H9 (cell line): Measurements from ENCODE around the gene CCK. TPM values are rescaled to one million over a fixed set of nuclear protein-coding genes. Genes with fewer than 3 reads are reported as not detected.

Experiments used
- DNase-seq: peaks from one replicate; pipeline ENCODE4 v3.0.0-alpha.2; 2017
- H2AFZ ChIP-seq: one replicate; pipeline ENCODE4 v1.6.1; 2013; ENCODE audit warnings: mild to moderate bottlenecking, low read length, control low read depth, moderate library complexity
- H2AK5ac ChIP-seq: 2 replicates; pipeline ENCODE4 v1.6.1; 2013; ENCODE audit warnings: low read length, control low read depth, mixed read lengths; ENCODE audit not compliant: insufficient read length
- H2BK120ac ChIP-seq: one replicate; pipeline ENCODE4 v1.6.1; 2013; ENCODE audit warnings: low read depth, mild to moderate bottlenecking, low read length, control low read depth, inconsistent platforms; ENCODE audit not compliant: poor library complexity, severe bottlenecking
- H2BK12ac ChIP-seq: 2 replicates; pipeline ENCODE4 v1.6.1; 2013; ENCODE audit warnings: low read length, control low read depth, mixed read lengths, low read depth; ENCODE audit not compliant: insufficient read length
- H2BK15ac ChIP-seq: 2 replicates; pipeline ENCODE4 v1.6.1; 2013; ENCODE audit warnings: low read depth, low read length, control low read depth
- H2BK20ac ChIP-seq: one replicate; pipeline ENCODE4 v1.6.1; 2013; ENCODE audit warnings: low read depth, mild to moderate bottlenecking, low read length, control low read depth, inconsistent platforms; ENCODE audit not compliant: poor library complexity, severe bottlenecking
- H2BK5ac ChIP-seq: 2 replicates; pipeline ENCODE4 v1.6.1; 2013; ENCODE audit warnings: low read length, control low read depth, mixed read lengths; ENCODE audit not compliant: insufficient read length
- H3K14ac ChIP-seq: 2 replicates; pipeline ENCODE4 v1.6.1; 2013; ENCODE audit warnings: low read length, control low read depth; ENCODE audit not compliant: insufficient read depth
- H3K18ac ChIP-seq: 2 replicates; pipeline ENCODE4 v1.6.1; 2013; ENCODE audit warnings: low read depth, mild to moderate bottlenecking, mixed read lengths, low read length, control low read depth; ENCODE audit not compliant: insufficient read length
- H3K23ac ChIP-seq: 2 replicates; pipeline ENCODE4 v1.6.1; 2013; ENCODE audit warnings: low read length, control low read depth, mixed read lengths, low read depth; ENCODE audit not compliant: insufficient read length
- H3K23me2 ChIP-seq: 2 replicates; pipeline ENCODE4 v1.6.1; 2013; ENCODE audit warnings: low read depth, mild to moderate bottlenecking, mixed read lengths, low read length, control low read depth; ENCODE audit not compliant: insufficient read length, poor library complexity, severe bottlenecking
- H3K27ac ChIP-seq: 2 replicates; pipeline ENCODE4 v1.5.1; 2013; ENCODE audit warnings: low read length, control low read depth, mixed read lengths, low read depth; ENCODE audit not compliant: insufficient read length
- H3K27me3 ChIP-seq: 2 replicates; pipeline ENCODE4 v1.6.1; 2013; ENCODE audit warnings: low read length, control low read depth, inconsistent platforms; ENCODE audit not compliant: insufficient read depth
- H3K4ac ChIP-seq: 2 replicates; pipeline ENCODE4 v1.6.1; 2013; ENCODE audit warnings: low read depth, mild to moderate bottlenecking, control low read depth, inconsistent platforms, low read length, moderate library complexity
- H3K4me1 ChIP-seq: 2 replicates; pipeline ENCODE4 v1.6.1; 2013; ENCODE audit warnings: low read length, control low read depth, inconsistent platforms; ENCODE audit not compliant: insufficient read depth
- H3K4me2 ChIP-seq: 2 replicates; pipeline ENCODE4 v1.6.1; 2013; ENCODE audit warnings: low read length, control low read depth, mixed read lengths; ENCODE audit not compliant: insufficient read length, insufficient read depth
- H3K56ac ChIP-seq: 2 replicates; pipeline ENCODE4 v1.6.1; 2013; ENCODE audit warnings: low read depth, mild to moderate bottlenecking, mixed read lengths, low read length, control low read depth; ENCODE audit not compliant: insufficient read length
- H3K79me1 ChIP-seq: 2 replicates; pipeline ENCODE4 v1.6.1; 2013; ENCODE audit warnings: low read depth, mild to moderate bottlenecking, moderate library complexity, low read length, control low read depth, inconsistent platforms; ENCODE audit not compliant: insufficient read depth, poor library complexity, severe bottlenecking
- H3K79me2 ChIP-seq: 2 replicates; pipeline ENCODE4 v1.6.1; 2013; ENCODE audit warnings: low read length, control low read depth, inconsistent platforms; ENCODE audit not compliant: insufficient read depth
- H3K9ac ChIP-seq: 2 replicates; pipeline ENCODE4 v1.6.1; 2013; ENCODE audit warnings: low read length, control low read depth, mixed read lengths; ENCODE audit not compliant: insufficient read length; ENCODE audit errors: extremely low read depth
- H3K9me3 ChIP-seq: one replicate; pipeline ENCODE4 v1.6.1; 2013; ENCODE audit warnings: low read depth, low read length, inconsistent platforms; ENCODE audit not compliant: control insufficient read depth
- H3T11ph ChIP-seq: one replicate; pipeline ENCODE4 v1.6.1; 2013; ENCODE audit warnings: mild to moderate bottlenecking, low read length, control low read depth, inconsistent platforms
- H4K20me1 ChIP-seq: one replicate; pipeline ENCODE4 v1.6.1; 2013; ENCODE audit not compliant: control insufficient read depth, insufficient read length, insufficient read depth
- H4K5ac ChIP-seq: 2 replicates; pipeline ENCODE4 v1.6.1; 2013; ENCODE audit warnings: low read depth, mild to moderate bottlenecking, mixed read lengths, low read length, control low read depth; ENCODE audit not compliant: insufficient read length
- H4K8ac ChIP-seq: replicated peaks from 2 replicates; pipeline ENCODE4 v1.6.1; 2013; ENCODE audit warnings: low read length, control low read depth, mixed read lengths, low read depth; ENCODE audit not compliant: insufficient read length
- H4K91ac ChIP-seq: 2 replicates; pipeline ENCODE4 v1.6.1; 2013; ENCODE audit warnings: low read depth, mild to moderate bottlenecking, moderate library complexity, mixed read lengths, low read length, control low read depth; ENCODE audit not compliant: insufficient read length
- H3K27ac Mint-ChIP-seq, 3 experiments: 2 replicates in 2 of 3; 3 replicates in 1 of 3; pipeline ENCODE4 v1.8.0; 2020 to 2021; ENCODE audit warnings: mixed read lengths in 3 of 3, mild to moderate bottlenecking in 1 of 3, moderate library complexity in 1 of 3
- H3K27me3 Mint-ChIP-seq: 2 replicates; pipeline ENCODE4 v1.8.0; 2021; ENCODE audit warnings: low read depth, mild to moderate bottlenecking, moderate library complexity, mixed read lengths
- H3K36me3 Mint-ChIP-seq, 3 experiments: 2 replicates in 2 of 3; 3 replicates in 1 of 3; pipeline ENCODE4 v1.8.0; 2020 to 2021; ENCODE audit warnings: low read depth in 3 of 3, mixed read lengths in 3 of 3; ENCODE audit not compliant: insufficient read depth in 1 of 3
- H3K4me1 Mint-ChIP-seq, 2 experiments: 2 replicates each; pipeline ENCODE4 v1.8.0; 2020; ENCODE audit warnings: mixed read lengths in 2 of 2
- H3K4me3 Mint-ChIP-seq, 2 experiments: 2 replicates in 1 of 2; 3 replicates in 1 of 2; pipeline ENCODE4 v1.8.0; 2020 to 2021; ENCODE audit warnings: mild to moderate bottlenecking in 2 of 2, mixed read lengths in 2 of 2, moderate library complexity in 1 of 2
- H3K9me3 Mint-ChIP-seq, 2 experiments: 2 replicates in 1 of 2; 3 replicates in 1 of 2; pipeline ENCODE4 v1.8.0; 2020; ENCODE audit warnings: mild to moderate bottlenecking in 2 of 2, mixed read lengths in 2 of 2, moderate library complexity in 1 of 2
- CTCF ChIP-seq: fragments of 200-600 bp; sonication (generic); conservative IDR thresholded peaks from 3 replicates; pipeline ENCODE4 v1.8.0; 2021; ENCODE audit warnings: antibody characterized with exemption, mild to moderate bottlenecking
- WGBS: extraction: QIAGEN DNeasy Blood & Tissue Kit; methylation state at CpG from one replicate; pipeline ENCODE4 v1.1.7; 2013; ENCODE audit warnings: missing lambda C conversion rate, low lambda C conversion rate, mixed read lengths; ENCODE audit not compliant: insufficient read length; ENCODE audit errors: extremely low coverage; 5-methylcytosine and 5-hydroxymethylcytosine counted together
- total RNA-seq: library from RNA; stranded (reverse); gene quantifications from 2 replicates; pipeline ENCODE4 v1.2.1, GENCODE V29; 2021

Gene CCK
- total RNA-seq, 1 experiment from 2014 or later: 0.37 TPM

GRCh38 chr3:42209917-42210316 lies 56.1 kb downstream of the CCK start:
- Mint-ChIP-seq H3K9me3 (no peaks in the 10 kb centered on the region), H3K4me1 (peaks cover 21% of the 10 kb centered on the region in 2 experiments), H3K36me3 (peaks cover 22 to 42% (median 36%) of the 10 kb centered on the region in 3 experiments), H3K27ac (peak overlapping the region in 2 of 3 experiments; percentile 20 to 65; a peak in 2 of 7 replicates), H3K27me3 (no peaks in the 10 kb centered on the region), H3K4me3 (no peak overlapping the region)
- H2AK5ac ChIP-seq: no peak overlapping the region
- H2BK20ac ChIP-seq: no peak overlapping the region
- H3K27ac ChIP-seq: no peak overlapping the region
- H3K4me2 ChIP-seq: no peak overlapping the region
- no peak overlapping the region for H2BK12ac ChIP-seq
- no peak overlapping the region for H2BK15ac ChIP-seq
- H3K14ac ChIP-seq: no peak overlapping the region
- no peak overlapping the region for H4K8ac ChIP-seq
- no peak overlapping the region for H4K5ac ChIP-seq
- H3T11ph ChIP-seq: no peak overlapping the region
- H2BK5ac ChIP-seq: no peak overlapping the region
- no peak overlapping the region for H3K23ac ChIP-seq
- H3K9ac ChIP-seq: no peak overlapping the region
- no peaks in the 10 kb centered on the region for H3K79me1 ChIP-seq
- DNase-seq: no peak
- H3K9me3 ChIP-seq: no peaks in the 10 kb centered on the region
- H3K4me1 ChIP-seq: no peaks in the 10 kb centered on the region; the same call in 1 of the 2 replicates
- TF ChIP-seq CTCF: no peak
- no peak overlapping the region for H2BK120ac ChIP-seq
- no peak overlapping the region for H4K91ac ChIP-seq
- no peaks in the 10 kb centered on the region for H3K27me3 ChIP-seq
- no peaks in the 10 kb centered on the region for H3K23me2 ChIP-seq
- H2AFZ ChIP-seq: no peak overlapping the region
- H3K18ac ChIP-seq: no peak overlapping the region
- no peak overlapping the region for H3K56ac ChIP-seq
- H3K4ac ChIP-seq: no peak overlapping the region
- H3K79me2 ChIP-seq: no peaks in the 10 kb centered on the region
- H4K20me1 ChIP-seq: no peaks in the 10 kb centered on the region
- no CpG with 5 or more reads among the region's 12 CpGs for WGBS

Other genes with a start within 250 kb of the CCK start
- 30.6 and 34.2 TPM in 2 replicates for gene TRAK1, start 174.8 kb downstream of the CCK start, total RNA-seq
- not detected in 2 replicates for gene LYZL4, start 144.4 kb upstream of the CCK start, total RNA-seq
- 6.3 and 6.5 TPM in 2 replicates for gene VIPR1, start 236.5 kb upstream of the CCK start, total RNA-seq